Muscle layer of colon (tissue), 2 donors: ENCODE data around the gene LVRN.

Source experiments
- H3K27ac ChIP-seq: one replicate; pipeline ENCODE4 v1.7.0; 2013; ENCODE audit warnings: low read depth, mild to moderate bottlenecking, low read length, moderate library complexity
- H3K27me3 ChIP-seq, 2 donors: one replicate each; pipeline ENCODE4 v1.7.0; 2013; ENCODE audit warnings: low read length in 2 of 2, mild to moderate bottlenecking in 2 of 2; ENCODE audit not compliant: insufficient read depth in 2 of 2, control insufficient read depth in 1 of 2
- H3K36me3 ChIP-seq: one replicate; pipeline ENCODE4 v1.7.0; 2013; ENCODE audit warnings: mild to moderate bottlenecking, low read length; ENCODE audit not compliant: insufficient read depth
- H3K4me1 ChIP-seq: one replicate; pipeline ENCODE4 v1.7.0; 2013; ENCODE audit warnings: mild to moderate bottlenecking, low read length; ENCODE audit not compliant: insufficient read depth
- H3K4me3 ChIP-seq, 2 donors: one replicate each; pipeline ENCODE4 v1.7.0; 2013; ENCODE audit warnings: low read length in 2 of 2, low read depth in 1 of 2, mild to moderate bottlenecking in 1 of 2, moderate library complexity in 1 of 2
- H3K9ac ChIP-seq: one replicate; pipeline ENCODE4 v1.7.0; 2013; ENCODE audit warnings: low read length
- H3K9me3 ChIP-seq: one replicate; pipeline ENCODE4 v1.7.0; 2013; ENCODE audit warnings: mild to moderate bottlenecking, low read length
- donor health status: abdominal sarcoma.
- donor health status: Adenocarcinoma of cecum.

LVRN gene

GRCh38 chr5:115995351-115995750 lies 33.1 kb downstream of the LVRN start:
- H3K4me3 ChIP-seq: no peak overlapping the region
- no peaks in the 10 kb centered on the region for H3K36me3 ChIP-seq
- H3K27ac ChIP-seq: no peak overlapping the region
- H3K4me1 ChIP-seq: no peaks in the 10 kb centered on the region
- no peaks in the 10 kb centered on the region for H3K9me3 ChIP-seq
- H3K27me3 ChIP-seq: no peaks in the 10 kb centered on the region
- H3K9ac ChIP-seq: no peak overlapping the region

- no peak overlapping the region for H3K27ac ChIP-seq
- no peak overlapping the region for H3K9ac ChIP-seq
- no peaks in the 10 kb centered on the region for H3K36me3 ChIP-seq
- no peaks in the 10 kb centered on the region for H3K27me3 ChIP-seq
- no peaks in the 10 kb centered on the region for H3K9me3 ChIP-seq
- no peak overlapping the region for H3K4me3 ChIP-seq
- H3K4me1 ChIP-seq: no peaks in the 10 kb centered on the region
Measured at GRCh38 chr5:116002116-116002906, 40.0 kb downstream of the LVRN start.

GRCh38 chr5:116004248-116004647 lies 42.0 kb downstream of the LVRN start:
- no peak overlapping the region for H3K27ac ChIP-seq

GRCh38 chr5:116009806-116010205 lies 47.5 kb downstream of the LVRN start:
- Histone ChIP-seq H3K36me3 (no peaks in the 10 kb centered on the region), H3K4me1 (no peaks in the 10 kb centered on the region), H3K4me3 (no peak overlapping the region), H3K9ac (no peak overlapping the region), H3K9me3 (no peaks in the 10 kb centered on the region), H3K27ac (no peak overlapping the region), H3K27me3 (no peaks in the 10 kb centered on the region)

More at GRCh38 chr5:116004248-116004647, 42.0 kb downstream of the LVRN start:
- no peak overlapping the region for H3K9ac ChIP-seq
- no peaks in the 10 kb centered on the region for H3K4me1 ChIP-seq
- no peaks in the 10 kb centered on the region for H3K27me3 ChIP-seq
- H3K36me3 ChIP-seq: no peaks in the 10 kb centered on the region
- H3K4me3 ChIP-seq: no peak overlapping the region
- H3K9me3 ChIP-seq: no peaks in the 10 kb centered on the region

- Histone ChIP-seq H3K9me3 (no peaks in the 10 kb centered on the region), H3K9ac (no peak overlapping the region), H3K4me3 (no peak overlapping the region), H3K36me3 (no peaks in the 10 kb centered on the region), H3K27me3 (no peaks in the 10 kb centered on the region), H3K27ac (no peak overlapping the region), H3K4me1 (no peaks in the 10 kb centered on the region)
Measured at GRCh38 chr5:116011046-116011445, 48.8 kb downstream of the LVRN start.

GRCh38 chr5:116013207-116013785 lies 51.0 kb downstream of the LVRN start:
- no peak overlapping the region for H3K4me3 ChIP-seq
- H3K9me3 ChIP-seq: no peaks in the 10 kb centered on the region
- H3K4me1 ChIP-seq: no peaks in the 10 kb centered on the region
- H3K9ac ChIP-seq: no peak overlapping the region
- peak overlapping the region; percentile 25 for H3K27ac ChIP-seq
- H3K36me3 ChIP-seq: no peaks in the 10 kb centered on the region
- H3K27me3 ChIP-seq: no peaks in the 10 kb centered on the region

GRCh38 chr5:116013936-116014335 lies 51.7 kb downstream of the LVRN start:
- Histone ChIP-seq H3K36me3 (no peaks in the 10 kb centered on the region), H3K27me3 (no peaks in the 10 kb centered on the region), H3K4me1 (no peaks in the 10 kb centered on the region), H3K4me3 (no peak overlapping the region), H3K9me3 (no peaks in the 10 kb centered on the region), H3K9ac (no peak overlapping the region), H3K27ac (peak overlapping the region; percentile 25)

GRCh38 chr5:116023619-116024018 lies 61.3 kb downstream of the LVRN start:
- H3K27ac ChIP-seq: no peak overlapping the region
- no peak overlapping the region for H3K4me3 ChIP-seq
- H3K36me3 ChIP-seq: no peaks in the 10 kb centered on the region
- H3K4me1 ChIP-seq: no peaks in the 10 kb centered on the region
- no peak overlapping the region for H3K9ac ChIP-seq
- H3K9me3 ChIP-seq: no peaks in the 10 kb centered on the region
- H3K27me3 ChIP-seq: no peaks in the 10 kb centered on the region

GRCh38 chr5:116025866-116026265 lies 63.6 kb downstream of the LVRN start:
- no peaks in the 10 kb centered on the region for H3K4me1 ChIP-seq
- no peak overlapping the region for H3K27ac ChIP-seq
- no peaks in the 10 kb centered on the region for H3K9me3 ChIP-seq
- no peaks in the 10 kb centered on the region for H3K36me3 ChIP-seq
- no peak overlapping the region for H3K9ac ChIP-seq
- H3K4me3 ChIP-seq: no peak overlapping the region
- no peaks in the 10 kb centered on the region for H3K27me3 ChIP-seq

GRCh38 chr5:116032094-116032517 lies 69.8 kb downstream of the LVRN start, which contains the start of gene ARL14EPL:
ARL14EPL (plus strand) TSS chr5:116032472; CDS start chr5:116051466, 18,994 bp downstream.
- no peak within 1 kb of the TSS for H3K9ac ChIP-seq
- no peaks in the 10 kb centered on the region for H3K27me3 ChIP-seq
- H3K36me3 ChIP-seq: no peaks in the 10 kb centered on the region
- no peaks in the 10 kb centered on the region for H3K4me1 ChIP-seq
- H3K9me3 ChIP-seq: no peaks in the 10 kb centered on the region
- no peak within 1 kb of the TSS for H3K27ac ChIP-seq
- no peak within 1 kb of the TSS for H3K4me3 ChIP-seq

GRCh38 chr5:116032991-116033390 lies 70.7 kb downstream of the LVRN start:
- no peak overlapping the region for H3K27ac ChIP-seq
- H3K4me3 ChIP-seq: no peak overlapping the region
- H3K9ac ChIP-seq: no peak overlapping the region
- H3K27me3 ChIP-seq: no peaks in the 10 kb centered on the region
- no peaks in the 10 kb centered on the region for H3K9me3 ChIP-seq
- no peaks in the 10 kb centered on the region for H3K4me1 ChIP-seq
- no peaks in the 10 kb centered on the region for H3K36me3 ChIP-seq

- Histone ChIP-seq H3K9me3 (no peaks in the 10 kb centered on the region), H3K9ac (no peak overlapping the region), H3K36me3 (no peaks in the 10 kb centered on the region), H3K4me3 (no peak overlapping the region), H3K27me3 (no peaks in the 10 kb centered on the region), H3K27ac (no peak overlapping the region), H3K4me1 (no peaks in the 10 kb centered on the region)
Measured at GRCh38 chr5:116035123-116035522, 72.8 kb downstream of the LVRN start.
